Peyer's patch (tissue), 4 donors: ENCODE results near the gene RAPGEF5. TPM values are rescaled to one million over a fixed set of nuclear protein-coding genes. Genes with fewer than 3 reads are reported as not detected.

ENCODE experiments used
- DNase-seq, 3 donors: peaks; one replicate each; pipeline ENCODE4 v3.0.0-alpha.2; 2017 to 2019
- H3K27ac ChIP-seq, 4 donors: fragments of 200-600 bp; sonication (generic); one replicate each; pipeline ENCODE4 v1.5.1; 2016 to 2019
- H3K27me3 ChIP-seq, 2 donors: fragments of 200-600 bp; sonication (generic); one replicate each; pipeline ENCODE4 v1.5.1; 2019
- H3K36me3 ChIP-seq, 3 donors: fragments of 200-600 bp; sonication (generic); one replicate each; pipeline ENCODE4 v1.5.1; 2016 to 2019
- H3K4me1 ChIP-seq, 4 donors: fragments of 200-600 bp; sonication (generic); one replicate each; pipeline ENCODE4 v1.5.1; 2016 to 2019
- H3K4me3 ChIP-seq, 4 donors: fragments of 200-600 bp; sonication (generic); 1 replicate in 3 of 4; 2 replicates in 1 of 4; pipeline ENCODE4 v1.5.1; 2016 to 2019; ENCODE audit warnings: mild to moderate bottlenecking in 1 of 4
- H3K9me3 ChIP-seq, 4 donors: fragments of 200-600 bp; sonication (generic); one replicate each; pipeline ENCODE4 v1.5.1; 2016 to 2019; ENCODE audit warnings: mild to moderate bottlenecking in 1 of 4
- POLR2A ChIP-seq, 2 donors: fragments of 450-650 bp; IDR thresholded peaks; one replicate each; pipeline ENCODE4 v1.5.1; 2017; ENCODE audit warnings: antibody characterized with exemption in 2 of 2, mild to moderate bottlenecking in 2 of 2, moderate library complexity in 2 of 2
- total RNA-seq, 4 donors: library from RNA; depleted of rRNA; stranded (reverse); fragments of >200 nt; gene quantifications; one replicate each; pipeline ENCODE4 v1.1.0, GENCODE V29; 2016
- TF ChIP-seq, protein P1 (sequence below), 6 experiments: fragments of 450-650 bp in 4 of 6; fragments of 200-600 bp in 2 of 6; sonication (generic) in 1 of 6; IDR thresholded peaks; one replicate each; pipeline ENCODE4 v1.5.1; 2017 to 2019; ENCODE audit warnings: antibody characterized with exemption in 6 of 6, mild to moderate bottlenecking in 3 of 6, moderate library complexity in 1 of 6

RAPGEF5 gene
- total RNA-seq, 4 donors from 2014 or later = 92.8 to 144 (median 111) TPM

GRCh38 chr7:22386865-22387264, 29.9 kb upstream of the RAPGEF5 start:
- no peaks in the 10 kb centered on the region for H3K9me3 ChIP-seq
- H3K27ac ChIP-seq = no peak overlapping the region
- H3K27me3 ChIP-seq = no peaks in the 10 kb centered on the region
- H3K36me3 ChIP-seq = no peaks in the 10 kb centered on the region
- no peak overlapping the region for H3K4me3 ChIP-seq
- no peak for DNase-seq
- H3K4me1 ChIP-seq = no peaks in the 10 kb centered on the region
- TF ChIP-seq, protein P1, sequence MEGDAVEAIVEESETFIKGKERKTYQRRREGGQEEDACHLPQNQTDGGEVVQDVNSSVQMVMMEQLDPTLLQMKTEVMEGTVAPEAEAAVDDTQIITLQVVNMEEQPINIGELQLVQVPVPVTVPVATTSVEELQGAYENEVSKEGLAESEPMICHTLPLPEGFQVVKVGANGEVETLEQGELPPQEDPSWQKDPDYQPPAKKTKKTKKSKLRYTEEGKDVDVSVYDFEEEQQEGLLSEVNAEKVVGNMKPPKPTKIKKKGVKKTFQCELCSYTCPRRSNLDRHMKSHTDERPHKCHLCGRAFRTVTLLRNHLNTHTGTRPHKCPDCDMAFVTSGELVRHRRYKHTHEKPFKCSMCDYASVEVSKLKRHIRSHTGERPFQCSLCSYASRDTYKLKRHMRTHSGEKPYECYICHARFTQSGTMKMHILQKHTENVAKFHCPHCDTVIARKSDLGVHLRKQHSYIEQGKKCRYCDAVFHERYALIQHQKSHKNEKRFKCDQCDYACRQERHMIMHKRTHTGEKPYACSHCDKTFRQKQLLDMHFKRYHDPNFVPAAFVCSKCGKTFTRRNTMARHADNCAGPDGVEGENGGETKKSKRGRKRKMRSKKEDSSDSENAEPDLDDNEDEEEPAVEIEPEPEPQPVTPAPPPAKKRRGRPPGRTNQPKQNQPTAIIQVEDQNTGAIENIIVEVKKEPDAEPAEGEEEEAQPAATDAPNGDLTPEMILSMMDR (IDR thresholded peaks at IDR 0.05) = no peak
- TF ChIP-seq POLR2A (IDR thresholded peaks at IDR 0.05) = no peak

GRCh38 chr7:22386206-22386858, 29.4 kb upstream of the RAPGEF5 start:
- no peak overlapping the region for H3K27ac ChIP-seq
- H3K4me3 ChIP-seq = no peak overlapping the region
- TF ChIP-seq POLR2A (IDR thresholded peaks at IDR 0.05) = no peak
- TF ChIP-seq, protein P1 (IDR thresholded peaks at IDR 0.05) = no peak
- H3K4me1 ChIP-seq = no peaks in the 10 kb centered on the region
- no peaks in the 10 kb centered on the region for H3K36me3 ChIP-seq
- H3K9me3 ChIP-seq = no peaks in the 10 kb centered on the region
- no peaks in the 10 kb centered on the region for H3K27me3 ChIP-seq
- no peak for DNase-seq

DNA sequence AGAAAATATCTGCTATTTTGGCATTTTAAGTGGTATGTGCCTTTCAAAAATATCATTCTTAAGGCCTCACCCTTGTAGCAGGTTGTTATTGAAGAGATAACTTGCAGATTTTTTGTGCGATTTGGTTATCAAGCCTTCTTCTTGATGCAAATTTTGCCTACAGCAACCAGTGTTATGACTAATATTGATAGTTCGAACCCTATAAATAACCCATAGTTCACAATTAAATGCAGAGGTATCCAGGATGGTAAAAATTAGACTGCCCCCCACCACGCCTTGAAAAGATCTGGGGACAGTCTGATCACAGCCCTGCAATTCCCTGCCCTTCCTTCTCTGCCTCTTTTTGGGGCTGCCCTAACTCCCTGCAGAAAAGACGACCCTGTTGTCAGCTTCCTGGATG, 28.4 kb upstream of the RAPGEF5 start:
- DNase-seq = no peak
- Histone ChIP-seq H3K4me3 (no peak overlapping the region), H3K4me1 (no peaks in the 10 kb centered on the region), H3K36me3 (no peaks in the 10 kb centered on the region), H3K9me3 (no peaks in the 10 kb centered on the region), H3K27me3 (no peaks in the 10 kb centered on the region), H3K27ac (no peak overlapping the region)
- TF ChIP-seq POLR2A (IDR thresholded peaks at IDR 0.05) = no peak
- TF ChIP-seq, protein P1 (IDR thresholded peaks at IDR 0.05) = no peak

DNA sequence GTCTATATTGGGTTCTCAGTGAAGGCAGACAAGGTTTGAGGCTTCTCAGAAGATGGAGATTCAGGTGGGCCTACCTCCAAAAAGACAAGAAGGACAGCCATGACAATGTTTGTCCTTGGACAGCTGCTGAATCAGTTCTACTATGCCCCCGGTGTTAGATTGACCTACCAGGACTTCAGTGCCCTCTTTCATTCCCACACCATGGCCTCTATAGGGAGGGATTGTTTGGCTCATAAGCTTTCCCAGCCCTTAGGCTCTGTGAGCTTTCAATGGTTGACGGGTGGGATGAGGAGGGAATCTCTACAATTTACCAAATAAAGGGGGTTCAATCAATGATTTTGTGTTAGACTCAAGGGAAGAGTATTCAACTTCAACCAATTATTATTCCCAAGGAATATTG, 23.4 kb upstream of the RAPGEF5 start:
- H3K27ac ChIP-seq = no peak overlapping the region

GRCh38 chr7:22378199-22378980, 21.4 kb upstream of the RAPGEF5 start:
- Histone ChIP-seq H3K36me3 (no peaks in the 10 kb centered on the region), H3K9me3 (no peaks in the 10 kb centered on the region), H3K4me3 (no peak overlapping the region), H3K27ac (no peak overlapping the region), H3K27me3 (no peaks in the 10 kb centered on the region), H3K4me1 (no peaks in the 10 kb centered on the region)
- no peak for DNase-seq
- no peak for TF ChIP-seq POLR2A (IDR thresholded peaks at IDR 0.05)
- TF ChIP-seq, protein P1 (IDR thresholded peaks at IDR 0.05) = no peak

More for the DNA sequence above, 23.4 kb upstream of the RAPGEF5 start:
- Histone ChIP-seq H3K9me3 (no peaks in the 10 kb centered on the region), H3K4me3 (no peak overlapping the region), H3K36me3 (no peaks in the 10 kb centered on the region), H3K27me3 (no peaks in the 10 kb centered on the region), H3K4me1 (no peaks in the 10 kb centered on the region)
- TF ChIP-seq, protein P1 (IDR thresholded peaks at IDR 0.05) = no peak
- no peak for TF ChIP-seq POLR2A (IDR thresholded peaks at IDR 0.05)
- no peak for DNase-seq
